Testis (tissue), 3 donors: Measurements from ENCODE around the gene GUCA2A. TPM values are rescaled to one million over a fixed set of nuclear protein-coding genes. Genes with fewer than 3 reads are reported as not detected.

Source experiments
- DNase-seq: peaks from one replicate; pipeline ENCODE4 v3.0.0-alpha.2; 2019
- H3K27ac ChIP-seq, 2 donors: fragments of 200-600 bp; sonication (generic); one replicate each; pipeline ENCODE4 v1.5.1; 2019
- H3K27me3 ChIP-seq: fragments of 200-600 bp; sonication (generic); one replicate; pipeline ENCODE4 v1.5.1; 2019
- H3K36me3 ChIP-seq: fragments of 200-600 bp; sonication (generic); one replicate; pipeline ENCODE4 v1.5.1; 2017; ENCODE audit warnings: low read depth; ENCODE audit errors: missing control alignments
- H3K4me1 ChIP-seq: fragments of 200-600 bp; sonication (generic); one replicate; pipeline ENCODE4 v1.5.1; 2019
- H3K4me3 ChIP-seq, 2 donors: fragments of 200-600 bp; sonication (generic); one replicate each; pipeline ENCODE4 v1.5.1; 2017 to 2019
- H3K9me3 ChIP-seq: fragments of 200-600 bp; sonication (generic); one replicate; pipeline ENCODE4 v1.5.1; 2017
- CTCF ChIP-seq, 3 experiments: fragments of 450-650 bp in 2 of 3; fragments of 200-600 bp in 1 of 3; sonication (generic) in 1 of 3; IDR thresholded peaks; one replicate each; pipeline ENCODE4 v1.5.1; 2016 to 2019; ENCODE audit warnings: antibody characterized with exemption in 3 of 3, mild to moderate bottlenecking in 2 of 3, moderate library complexity in 1 of 3
- POLR2A ChIP-seq: fragments of 450-650 bp; IDR thresholded peaks from one replicate; pipeline ENCODE4 v1.6.1; 2017; ENCODE audit warnings: antibody characterized with exemption, mild to moderate bottlenecking, moderate library complexity
- WGBS, 2 donors: methylation state at CpG; one replicate each; pipeline ENCODE4 v1.1.5; 2018; 5-methylcytosine and 5-hydroxymethylcytosine counted together
- intact Hi-C: fragments of 100-400 bp; cut with DNase I; formaldehyde crosslinking; loops from one replicate; pipeline ENCODE4 v1.15.1; 2023; ENCODE audit warnings: low total_unique reads
- polyA plus RNA-seq: library from polyadenylated mRNA; stranded (reverse); fragments of 350-450 nt; fragmentation: Illumina TruSeq; extraction: RNeasy Lipid Tissue Mini Kit (QIAGEN cat#74804); gene quantifications from one replicate; pipeline ENCODE4 v1.2.3, GENCODE V29; 2014; ENCODE audit warnings: low read depth, low replicate concordance; ENCODE audit not compliant: insufficient read depth
- total RNA-seq, 2 donors: library from RNA; depleted of rRNA; stranded (reverse); fragments of >200 nt; gene quantifications; one replicate each; pipeline ENCODE4 v1.2.3, GENCODE V29; 2016

Gene GUCA2A
- total and polyA plus RNA-seq, 3 donors from 2014 or later, result not detected

DNA sequence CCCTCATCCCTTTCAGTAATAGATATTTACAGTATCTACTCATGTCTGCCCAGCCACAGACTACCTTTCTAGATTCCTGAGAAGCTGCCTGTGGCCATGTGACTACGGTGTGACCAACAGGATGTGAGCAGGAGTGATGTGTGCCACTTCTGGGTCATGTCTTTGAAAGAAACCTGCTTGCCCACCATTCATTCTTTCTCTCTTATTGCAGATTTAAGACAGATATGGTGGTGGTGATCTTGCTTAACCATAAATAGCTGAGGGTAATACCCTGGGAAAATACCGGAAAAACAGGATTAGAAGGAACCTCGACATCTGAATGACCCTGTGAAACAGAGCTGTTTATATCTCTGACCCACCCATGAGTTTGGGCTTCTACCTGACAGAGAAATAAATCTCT is 41.6 kb upstream of the GUCA2A start:
- Histone ChIP-seq H3K9me3 (no peaks in the 10 kb centered on the region), H3K27me3 (no peaks in the 10 kb centered on the region), H3K4me3 (no peak overlapping the region), H3K27ac (no peak overlapping the region), H3K4me1 (no peaks in the 10 kb centered on the region), H3K36me3 (no peaks in the 10 kb centered on the region)
- TF ChIP-seq CTCF (IDR thresholded peaks at IDR 0.05) (no peak), POLR2A (no peak)
- no peak for DNase-seq
- intact Hi-C loops, result no loop called here
- 90 to 91% methylated on average over 3 of the region's 3 CpGs for WGBS, 2 donors

GRCh38 chr1:42201986-42202385 is 37.4 kb upstream of the GUCA2A start:
- no peaks in the 10 kb centered on the region for H3K36me3 ChIP-seq
- no peaks in the 10 kb centered on the region for H3K27me3 ChIP-seq
- TF ChIP-seq CTCF (IDR thresholded peaks at IDR 0.05) (no peak), POLR2A (no peak)
- H3K4me1 ChIP-seq, result no peaks in the 10 kb centered on the region
- H3K9me3 ChIP-seq, result no peaks in the 10 kb centered on the region
- intact Hi-C loops, result no loop called here
- H3K4me3 ChIP-seq, result no peak overlapping the region
- DNase-seq, result no peak
- H3K27ac ChIP-seq, result no peak overlapping the region

DNA sequence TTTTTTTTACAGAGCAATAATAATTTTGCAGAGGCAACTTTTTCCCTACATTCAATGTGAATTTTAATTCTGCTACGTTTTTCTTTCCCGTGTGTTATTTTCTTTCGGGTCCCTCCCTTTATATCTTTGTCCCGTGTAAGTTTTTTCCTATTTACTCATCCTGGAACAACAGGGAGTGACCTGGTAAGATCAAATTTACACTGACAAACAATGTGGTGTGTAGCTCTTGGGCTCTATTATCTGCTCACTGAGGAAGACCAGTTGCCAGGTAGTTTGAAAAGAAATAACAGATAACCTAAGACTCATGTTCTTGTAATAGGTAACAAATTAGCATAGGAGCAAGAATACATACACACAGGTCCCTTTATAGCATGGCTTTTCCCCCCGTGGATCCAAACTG is 33.7 kb upstream of the GUCA2A start:
- Histone ChIP-seq H3K4me1 (no peaks in the 10 kb centered on the region), H3K36me3 (no peaks in the 10 kb centered on the region), H3K4me3 (no peak overlapping the region), H3K27me3 (no peaks in the 10 kb centered on the region), H3K9me3 (no peaks in the 10 kb centered on the region), H3K27ac (no peak overlapping the region)
- WGBS, 2 donors, result 91 to 95% methylated on average over 5 of the region's 5 CpGs
- intact Hi-C loops, result no loop called here
- TF ChIP-seq CTCF (IDR thresholded peaks at IDR 0.05) (no peak), POLR2A (no peak)
- no peak for DNase-seq

DNA sequence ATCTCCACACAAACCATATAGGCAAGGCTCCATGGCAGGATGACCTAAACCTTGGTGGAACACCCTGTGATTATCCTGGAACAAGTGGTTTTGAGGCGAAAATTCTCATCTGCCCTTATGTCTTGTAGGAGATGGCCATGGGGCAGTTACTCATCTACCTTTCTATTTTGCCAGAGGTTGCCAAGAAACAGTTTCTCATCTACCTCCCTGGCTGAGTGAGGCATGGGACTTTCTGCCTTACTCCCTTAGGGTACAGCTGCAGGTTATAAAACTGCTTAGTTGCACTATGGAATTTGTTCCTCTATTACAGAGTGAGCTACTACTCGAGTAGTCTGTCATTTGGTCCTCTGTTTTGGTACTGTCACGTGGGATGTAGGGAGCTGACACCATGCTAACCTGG is 31.3 kb upstream of the GUCA2A start:
- WGBS, 2 donors, result 93 to 96% methylated on average over 3 of the region's 3 CpGs
- H3K36me3 ChIP-seq, result no peaks in the 10 kb centered on the region
- no peak overlapping the region for H3K27ac ChIP-seq
- no peaks in the 10 kb centered on the region for H3K4me1 ChIP-seq
- TF ChIP-seq POLR2A, result no peak
- TF ChIP-seq CTCF (IDR thresholded peaks at IDR 0.05), result no peak
- H3K4me3 ChIP-seq, result no peak overlapping the region
- H3K27me3 ChIP-seq, result no peaks in the 10 kb centered on the region
- no peak for DNase-seq
- intact Hi-C loops, result no loop called here
- H3K9me3 ChIP-seq, result no peaks in the 10 kb centered on the region

GRCh38 chr1:42192106-42192505 is 27.6 kb upstream of the GUCA2A start:
- Histone ChIP-seq H3K27ac (no peak overlapping the region), H3K36me3 (no peaks in the 10 kb centered on the region), H3K4me3 (no peak overlapping the region), H3K9me3 (no peaks in the 10 kb centered on the region), H3K4me1 (no peaks in the 10 kb centered on the region), H3K27me3 (no peaks in the 10 kb centered on the region)
- TF ChIP-seq CTCF (IDR thresholded peaks at IDR 0.05) (no peak), POLR2A (no peak)
- DNase-seq, result no peak
- WGBS, 2 donors, result 66 to 70% methylated on average over 4 of the region's 4 CpGs
- intact Hi-C loops, result no loop called here
